GM18867 (cell line): ENCODE measurements around the gene TCF21.
A peak's percentile ranks its signal among the peaks of the same experiment; 100 is the strongest.
"Not testable (repeated sequence)": the region's sequence is repeated elsewhere in the genome, so short reads cannot be mapped to it uniquely, and the experiment has no call there.

ENCODE experiments used
- ATAC-seq: cut with Tn5 transposase; IDR thresholded peaks from one replicate; pipeline ENCODE4 v1.9.1; 2021; ENCODE audit warnings: mild to moderate bottlenecking, moderate library complexity; ENCODE audit not compliant: unreplicated experiment

Gene TCF21

DNA sequence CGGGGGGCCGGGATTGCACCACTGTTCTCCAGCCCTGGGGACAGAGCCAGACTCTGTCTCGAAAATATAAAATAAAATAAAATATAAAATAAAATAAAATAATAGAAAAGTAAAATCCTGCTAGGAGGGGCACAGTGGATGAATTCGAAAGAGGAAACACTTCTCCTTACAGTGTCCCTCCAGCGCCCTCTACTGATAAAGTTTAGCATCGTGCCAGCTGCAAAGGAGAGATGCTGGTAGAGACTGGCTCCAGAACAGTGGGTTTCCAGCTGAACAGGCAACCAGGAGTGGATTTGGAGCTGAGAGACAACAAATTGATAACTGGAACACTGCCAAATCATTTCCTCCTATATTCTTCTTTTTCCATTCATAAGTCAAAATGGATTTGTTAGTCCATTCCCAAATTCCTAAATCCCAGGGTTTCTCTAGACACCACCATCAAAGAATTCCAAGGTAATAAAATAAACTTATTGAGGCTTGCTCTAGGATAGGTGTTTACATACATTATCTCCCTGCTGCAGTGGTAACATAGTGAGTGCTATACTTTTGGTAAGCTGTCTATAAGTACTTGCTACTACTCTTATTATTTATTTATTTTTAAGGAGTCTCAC, 32.4 kb downstream of the TCF21 start:
- peak; percentile 72 for ATAC-seq

DNA sequence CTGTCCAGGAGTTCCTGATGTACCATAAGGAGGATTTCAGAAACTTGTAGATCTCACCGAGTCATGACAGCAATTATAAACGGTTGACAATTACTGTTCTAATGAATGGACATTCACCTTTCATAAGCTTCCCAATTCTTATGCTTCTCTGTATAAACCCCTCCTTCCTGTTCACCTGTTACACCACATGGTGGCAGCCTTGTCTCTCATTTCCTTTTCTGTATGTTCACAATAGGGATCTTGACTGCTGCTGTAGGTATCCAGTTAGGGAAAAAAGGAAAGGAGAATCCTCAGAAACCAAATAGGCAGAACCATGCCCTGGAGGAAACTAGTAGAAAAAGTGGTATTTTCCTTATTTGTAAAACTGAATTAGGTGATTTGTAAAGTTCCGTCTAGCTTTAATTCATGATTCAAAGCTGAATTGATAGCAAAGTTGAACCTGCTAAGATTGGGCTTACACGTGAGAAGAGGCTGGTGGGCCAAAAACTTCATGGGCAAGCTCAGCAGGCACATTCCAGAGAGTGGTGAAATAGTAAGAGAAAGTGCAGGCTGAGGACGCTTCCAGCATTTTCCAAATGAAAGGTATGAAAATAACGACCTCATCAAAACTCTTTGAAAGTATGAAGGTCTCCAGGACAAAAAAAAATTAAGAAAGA, 35.2 kb downstream of the TCF21 start:
- peak; percentile 81 for ATAC-seq

GRCh38 chr6:133931221-133931620, 42.3 kb downstream of the TCF21 start:
- ATAC-seq: not testable (repeated sequence)

- ATAC-seq: not testable (repeated sequence)
These were observed 47.4 kb downstream of the TCF21 start for GRCh38 chr6:133936352-133936751.

DNA sequence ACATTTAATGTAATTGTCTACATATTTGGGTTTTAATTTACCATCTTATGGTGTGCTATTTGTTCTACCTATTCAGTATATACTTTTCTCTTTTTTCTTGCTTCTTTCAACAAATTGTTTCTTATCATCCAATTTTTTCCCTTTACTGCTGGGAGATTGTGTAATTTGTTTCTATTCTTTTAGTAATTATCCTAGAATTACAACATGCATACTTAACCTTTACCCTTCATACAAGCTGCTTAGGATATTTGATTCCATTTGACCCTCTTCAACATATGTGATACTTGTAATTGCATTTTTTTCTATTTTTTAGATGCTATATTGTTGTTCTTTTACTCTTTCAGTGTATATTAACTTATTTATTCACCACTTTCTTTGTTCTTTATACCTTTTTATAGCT, 49.0 kb downstream of the TCF21 start:
- ATAC-seq: no peak

DNA sequence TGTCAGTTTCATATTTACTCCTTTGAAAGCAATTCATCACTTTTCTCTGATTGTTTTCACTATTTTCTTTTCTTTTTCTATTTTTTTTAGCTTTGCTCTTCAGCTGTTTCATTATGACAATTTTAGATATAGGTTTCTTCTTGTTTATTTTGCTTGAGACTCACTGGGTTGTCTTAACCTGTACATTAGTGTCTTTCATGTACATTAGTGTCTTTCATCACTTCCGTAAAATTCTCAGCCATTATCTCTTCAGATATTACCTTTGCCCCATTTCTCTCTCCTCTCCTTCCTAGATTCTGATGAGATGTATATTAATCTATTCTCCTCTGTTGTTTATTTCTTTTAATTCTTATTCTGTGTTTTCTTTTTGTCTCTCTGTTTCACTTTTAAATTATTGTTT, 49.6 kb downstream of the TCF21 start:
- ATAC-seq: no peak

GRCh38 chr6:133939778-133940667, 51.1 kb downstream of the TCF21 start:
- ATAC-seq: no peak
